Measurements from ENCODE around the gene NXNL2.

Gene NXNL2

GRCh38 chr9:88534456-88535225 is at the start of gene NXNL2:
Gene NXNL2, plus strand, starts transcription at chr9:88535178. Its CDS starts 257 bp downstream, at chr9:88535435.
- DNase-seq = no peak

- DNase-seq = no peak
These were observed 46.8 kb upstream of the NXNL2 start for GRCh38 chr9:88488166-88488565.

- no peak for DNase-seq
These were observed 39.8 kb upstream of the NXNL2 start for GRCh38 chr9:88494983-88495721.

- no peak for DNase-seq
These were observed 37.8 kb upstream of the NXNL2 start for GRCh38 chr9:88497224-88497623.

GRCh38 chr9:88498880-88499279 is 36.1 kb upstream of the NXNL2 start:
- no peak for DNase-seq

GRCh38 chr9:88501086-88501485 is 33.9 kb upstream of the NXNL2 start:
- no peak for DNase-seq

GRCh38 chr9:88502552-88503034 is 32.4 kb upstream of the NXNL2 start:
- DNase-seq = no peak

GRCh38 chr9:88503081-88503844 is 31.7 kb upstream of the NXNL2 start:
- DNase-seq = no peak

- DNase-seq = no peak
These were observed 30.9 kb upstream of the NXNL2 start for GRCh38 chr9:88503845-88504764.

GRCh38 chr9:88508326-88508725 is 26.7 kb upstream of the NXNL2 start:
- DNase-seq = no peak

GRCh38 chr9:88511906-88512305 is 23.1 kb upstream of the NXNL2 start:
- DNase-seq = no peak

GRCh38 chr9:88514247-88514646 is 20.7 kb upstream of the NXNL2 start:
- no peak for DNase-seq

- peak; percentile 18 for DNase-seq
These were observed 13.7 kb upstream of the NXNL2 start for GRCh38 chr9:88521308-88521707.

- no peak for DNase-seq
These were observed 12.6 kb upstream of the NXNL2 start for GRCh38 chr9:88522360-88522759.

GRCh38 chr9:88523056-88523455 is 11.9 kb upstream of the NXNL2 start:
- DNase-seq = no peak

GRCh38 chr9:88524911-88525310 is 10.1 kb upstream of the NXNL2 start:
- DNase-seq = no peak

GRCh38 chr9:88527618-88528017 is 7.4 kb upstream of the NXNL2 start:
- DNase-seq = no peak

- no peak for DNase-seq
These were observed 6.7 kb upstream of the NXNL2 start for GRCh38 chr9:88528080-88528790.

GRCh38 chr9:88529496-88529895 is 5.5 kb upstream of the NXNL2 start:
- no peak for DNase-seq

- no peak for DNase-seq
These were observed 4.9 kb upstream of the NXNL2 start for GRCh38 chr9:88530051-88530450.

- no peak for DNase-seq
These were observed 2.9 kb upstream of the NXNL2 start for GRCh38 chr9:88531920-88532698.
